C4-2B (cell line): ENCODE measurements around the gene PHLDB3.
A peak's percentile ranks its signal among the peaks of the same experiment; 100 is the strongest.

Experiments
- H3K27ac ChIP-seq: fragments of 450-650 bp; 2 replicates; pipeline ENCODE4 v1.5.1; 2017
- ZFX ChIP-seq: fragments of 450-650 bp; IDR thresholded peaks from 2 replicates; pipeline ENCODE4 v1.6.1; 2017
- TF ChIP-seq, protein P1 (sequence below): fragments of 450-650 bp; conservative IDR thresholded peaks from 2 replicates; pipeline ENCODE4 v1.5.1; 2017; ENCODE audit warnings: mild to moderate bottlenecking

Gene PHLDB3

DNA sequence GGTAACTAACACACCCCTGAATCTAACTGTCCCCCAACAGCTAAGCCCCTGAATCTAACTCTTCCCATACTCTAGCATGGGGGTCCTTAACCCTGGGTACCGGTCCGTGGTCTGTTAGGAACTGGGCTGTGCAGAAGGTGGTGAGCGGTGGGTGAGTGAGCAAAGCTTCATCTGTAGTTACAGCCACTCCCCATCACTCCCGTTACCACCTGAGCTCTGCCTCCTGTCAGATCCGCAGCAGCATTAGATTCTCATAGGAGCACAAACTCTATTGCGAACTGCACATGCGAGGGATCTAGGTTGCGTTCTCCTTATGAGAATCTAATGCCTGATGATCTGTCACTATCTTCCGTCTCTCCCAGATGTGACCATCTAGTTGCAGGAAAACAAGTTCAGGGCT, 6.2 kb upstream of the PHLDB3 start:
- no peak for TF ChIP-seq ZFX
- TF ChIP-seq, protein P1, sequence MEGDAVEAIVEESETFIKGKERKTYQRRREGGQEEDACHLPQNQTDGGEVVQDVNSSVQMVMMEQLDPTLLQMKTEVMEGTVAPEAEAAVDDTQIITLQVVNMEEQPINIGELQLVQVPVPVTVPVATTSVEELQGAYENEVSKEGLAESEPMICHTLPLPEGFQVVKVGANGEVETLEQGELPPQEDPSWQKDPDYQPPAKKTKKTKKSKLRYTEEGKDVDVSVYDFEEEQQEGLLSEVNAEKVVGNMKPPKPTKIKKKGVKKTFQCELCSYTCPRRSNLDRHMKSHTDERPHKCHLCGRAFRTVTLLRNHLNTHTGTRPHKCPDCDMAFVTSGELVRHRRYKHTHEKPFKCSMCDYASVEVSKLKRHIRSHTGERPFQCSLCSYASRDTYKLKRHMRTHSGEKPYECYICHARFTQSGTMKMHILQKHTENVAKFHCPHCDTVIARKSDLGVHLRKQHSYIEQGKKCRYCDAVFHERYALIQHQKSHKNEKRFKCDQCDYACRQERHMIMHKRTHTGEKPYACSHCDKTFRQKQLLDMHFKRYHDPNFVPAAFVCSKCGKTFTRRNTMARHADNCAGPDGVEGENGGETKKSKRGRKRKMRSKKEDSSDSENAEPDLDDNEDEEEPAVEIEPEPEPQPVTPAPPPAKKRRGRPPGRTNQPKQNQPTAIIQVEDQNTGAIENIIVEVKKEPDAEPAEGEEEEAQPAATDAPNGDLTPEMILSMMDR: no peak
- no peak overlapping the region for H3K27ac ChIP-seq

DNA sequence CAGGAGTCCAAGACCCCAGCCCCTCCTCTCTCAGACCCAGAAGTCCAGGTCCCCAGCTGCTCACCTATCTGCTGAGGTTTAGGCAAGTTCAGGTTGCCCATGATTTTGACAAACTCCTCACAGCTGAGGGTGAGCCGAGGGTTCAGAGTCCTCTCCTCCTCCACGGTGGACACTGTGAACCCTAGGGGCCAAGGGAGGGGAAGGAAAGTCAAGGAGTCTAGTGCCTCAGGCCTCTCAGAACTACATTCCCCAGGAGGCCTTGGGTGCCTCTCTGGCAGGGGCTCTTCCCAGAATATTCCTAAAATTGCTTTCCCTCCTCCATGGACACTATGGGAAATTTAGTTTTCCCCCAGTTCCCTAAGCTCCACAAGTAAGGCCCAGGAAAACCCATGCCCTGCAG, 3.3 kb upstream of the PHLDB3 start:
- TF ChIP-seq ZFX: no peak
- TF ChIP-seq, protein P1: no peak
- no peak overlapping the region for H3K27ac ChIP-seq

DNA sequence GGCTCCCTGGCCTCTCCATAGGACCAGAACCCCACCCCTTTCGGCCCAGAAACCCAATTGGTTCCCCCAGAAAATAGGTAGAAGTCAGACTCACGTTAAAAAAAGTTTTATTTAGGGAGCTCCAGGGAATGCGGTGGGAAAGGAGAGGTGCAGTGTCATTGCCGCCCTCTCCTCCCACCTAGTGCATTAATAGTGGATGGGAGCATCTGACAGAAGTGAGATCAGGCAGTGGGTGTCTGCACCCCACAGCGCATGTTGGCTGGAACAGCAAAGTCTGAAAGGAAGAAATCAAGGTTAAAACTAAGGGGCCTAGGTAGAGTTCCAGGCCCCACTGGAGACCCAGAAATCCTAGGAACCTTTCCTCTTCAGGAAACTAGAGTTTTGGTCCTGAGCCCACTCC, 2.1 kb upstream of the PHLDB3 start:
- H3K27ac ChIP-seq: no peak overlapping the region
- TF ChIP-seq, protein P1: no peak

DNA sequence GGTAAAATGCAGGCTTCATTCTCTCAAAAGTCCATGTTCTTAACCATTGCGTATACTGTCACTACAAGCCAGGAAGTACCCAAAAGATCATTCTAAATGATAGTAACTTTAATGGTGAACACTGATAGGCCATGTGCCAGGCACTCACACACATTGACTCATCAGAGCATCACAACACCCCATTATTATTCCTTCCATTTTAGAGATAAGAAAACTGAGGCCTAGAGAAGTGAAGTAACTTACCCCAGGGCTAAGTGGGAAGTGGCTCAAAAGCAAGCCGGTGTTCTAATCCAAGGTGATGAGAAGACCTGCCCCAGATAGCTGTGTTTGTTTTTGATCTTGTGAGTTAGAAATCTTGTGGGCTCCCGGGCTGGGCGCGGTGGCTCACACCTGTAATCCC, 1.4 kb upstream of the PHLDB3 start:
- TF ChIP-seq ZFX: no peak
- TF ChIP-seq, protein P1: no peak
- no peak overlapping the region for H3K27ac ChIP-seq

DNA sequence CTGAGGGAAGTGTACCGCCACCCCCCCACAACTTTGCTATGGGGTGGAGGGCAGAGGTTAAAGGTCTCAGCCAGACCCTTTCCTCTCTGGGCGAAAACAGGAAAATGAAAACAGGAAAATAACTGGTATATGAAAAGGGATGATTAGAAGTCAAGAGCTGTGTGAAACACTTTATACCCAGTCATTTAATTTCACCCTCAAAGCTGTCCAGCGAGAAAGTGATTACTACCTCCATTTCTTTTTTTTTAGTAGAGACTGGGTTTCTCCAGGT, 575 bp upstream of the PHLDB3 start:
- no peak for TF ChIP-seq ZFX
- TF ChIP-seq, protein P1: no peak
- peak overlapping the region; percentile 66; the same call in 1 of the 2 replicates for H3K27ac ChIP-seq

DNA sequence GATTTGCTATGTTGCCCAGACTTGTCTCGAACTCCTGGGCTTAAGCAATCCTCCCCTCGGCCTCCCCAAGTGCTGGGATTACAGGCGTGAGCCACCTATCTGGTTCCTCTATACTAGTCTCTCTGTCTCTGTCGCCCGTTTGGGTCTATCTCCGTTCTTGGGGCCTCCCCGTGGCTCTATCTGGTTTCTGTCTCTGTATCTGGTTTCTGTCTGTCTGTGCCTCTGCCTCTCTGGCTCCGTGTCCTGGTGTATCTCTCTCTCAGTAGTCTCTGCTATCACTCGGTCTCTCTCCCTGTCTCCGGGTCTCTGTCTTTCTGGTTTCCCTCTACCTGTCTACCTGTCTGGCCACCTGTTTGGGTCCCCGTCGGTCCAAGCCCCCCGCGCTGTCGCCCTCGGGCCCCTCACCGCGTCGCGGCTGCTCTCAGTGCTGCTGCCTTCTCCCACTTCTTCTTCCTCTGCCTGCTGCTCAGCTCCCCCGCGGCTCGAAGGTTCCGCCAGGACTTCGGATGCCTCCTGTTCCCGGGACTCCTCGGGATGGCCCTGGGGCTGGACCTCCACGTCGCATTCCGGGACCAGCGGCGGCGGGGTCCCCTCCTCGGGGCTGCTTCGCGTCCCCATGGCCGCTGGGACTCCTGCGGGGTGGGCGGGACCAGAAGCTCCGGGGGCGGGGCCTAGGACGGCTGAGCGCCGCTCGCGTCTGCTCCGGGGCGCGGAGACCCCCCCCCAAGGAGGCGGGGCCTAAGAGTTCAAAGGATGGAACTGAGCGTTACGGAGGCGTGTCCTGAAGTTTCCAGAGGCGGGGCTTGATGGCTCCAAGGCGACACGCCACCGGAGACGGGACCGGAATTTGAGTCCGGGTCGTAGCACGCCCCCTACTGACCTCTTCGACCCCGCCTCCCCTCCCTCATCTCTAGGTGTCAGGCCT, 783 bp downstream of the PHLDB3 start:
- TF ChIP-seq, protein P1: no peak; the same call in 1 of the 2 replicates
- no peak for TF ChIP-seq ZFX
- H3K27ac ChIP-seq: peak overlapping the region; percentile 66

DNA sequence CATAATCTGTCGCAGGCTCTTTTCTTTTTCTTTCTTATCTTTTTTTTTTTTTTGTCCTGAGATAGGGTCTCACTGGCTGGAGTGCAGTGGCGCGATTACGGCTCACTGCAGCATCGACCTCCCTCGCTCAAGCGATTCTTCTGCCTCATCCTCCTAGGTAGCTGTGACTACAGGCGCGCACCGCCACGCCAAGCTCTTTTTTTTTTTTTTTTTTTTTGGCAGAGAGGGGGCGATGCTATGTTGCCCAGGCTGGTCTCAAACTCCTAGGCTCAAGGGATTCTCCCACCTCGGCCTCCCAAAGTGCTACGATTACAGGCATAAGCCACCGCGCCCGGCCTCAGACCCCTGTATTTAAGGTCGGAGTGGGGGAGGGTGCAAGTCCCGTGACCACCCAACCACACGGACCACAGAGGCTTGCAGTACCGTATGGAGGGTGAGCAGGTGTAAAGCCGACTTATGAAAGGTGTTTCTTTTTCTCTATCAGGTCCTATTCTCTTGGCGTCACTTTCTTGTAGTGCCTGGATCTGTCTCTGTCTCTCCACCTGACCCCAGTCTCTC, 2.0 kb downstream of the PHLDB3 start:
- H3K27ac ChIP-seq: no peak overlapping the region
- no peak for TF ChIP-seq ZFX
- TF ChIP-seq, protein P1: no peak
